SK-N-SH treated with all-trans-retinoic acid at 6 μM for 48 hours (cell line): Measurements from ENCODE around the gene CTAGE1.

Experiments
- ATAC-seq: fragments of 200-7000 bp; cut with Tn5 transposase; 3 replicates; pipeline ENCODE4 v1.9.1; 2020; ENCODE audit warnings: mild to moderate bottlenecking, moderate library complexity
- ARNTL ChIP-seq: fragments of 450-650 bp; formaldehyde crosslinking; IDR thresholded peaks from 2 replicates; pipeline ENCODE4 v1.5.0; 2020; ENCODE audit warnings: low read depth, mild to moderate bottlenecking, moderate library complexity, borderline replicate concordance
- BACH2 ChIP-seq: fragments of 250-450 bp; sonication (Bioruptor Pico); IDR thresholded peaks from 2 replicates; pipeline ENCODE4 v1.9.0; 2021; ENCODE audit warnings: mild to moderate bottlenecking, borderline replicate concordance
- CREB5 ChIP-seq: fragments of 250-450 bp; sonication (Bioruptor Pico); IDR thresholded peaks from 2 replicates; pipeline ENCODE4 v1.5.1; 2020; ENCODE audit warnings: low read depth, mild to moderate bottlenecking, moderate library complexity
- CSDC2 ChIP-seq: fragments of 250-450 bp; sonication (Bioruptor Pico); IDR thresholded peaks from 2 replicates; pipeline ENCODE4 v1.5.0; 2020; ENCODE audit warnings: mild to moderate bottlenecking, moderate library complexity
- ESRRG ChIP-seq: fragments of 250-450 bp; sonication (Bioruptor Pico); IDR thresholded peaks from 2 replicates; pipeline ENCODE4 v1.6.1; 2021; ENCODE audit warnings: mild to moderate bottlenecking
- GLIS3 ChIP-seq: fragments of 250-450 bp; sonication (Bioruptor Pico); IDR thresholded peaks from 2 replicates; pipeline ENCODE4 v1.5.0; 2020; ENCODE audit warnings: mild to moderate bottlenecking, moderate library complexity
- ISL1 ChIP-seq: fragments of 250-450 bp; sonication (Bioruptor Pico); IDR thresholded peaks from 2 replicates; pipeline ENCODE4 v2.1.2; 2022; ENCODE audit warnings: mild to moderate bottlenecking, moderate library complexity
- OSR1 ChIP-seq: fragments of 250-450 bp; sonication (Bioruptor Pico); IDR thresholded peaks from 2 replicates; pipeline ENCODE4 v1.8.0; 2022; ENCODE audit warnings: moderate library complexity, mild to moderate bottlenecking, inconsistent platforms
- POU6F1 ChIP-seq: fragments of 250-450 bp; sonication (Bioruptor Pico); IDR thresholded peaks from 2 replicates; pipeline ENCODE4 v1.8.0; 2021; ENCODE audit warnings: low read depth, mild to moderate bottlenecking, moderate library complexity, borderline replicate concordance
- PPARA ChIP-seq: fragments of 250-450 bp; sonication (Bioruptor Pico); IDR thresholded peaks from 2 replicates; pipeline ENCODE4 v1.5.0; 2020; ENCODE audit warnings: mild to moderate bottlenecking, borderline replicate concordance
- RARB ChIP-seq: fragments of 250-450 bp; sonication (Bioruptor Pico); IDR thresholded peaks from 2 replicates; pipeline ENCODE4 v1.8.0; 2021; ENCODE audit warnings: mild to moderate bottlenecking, moderate library complexity
- SNAI2 ChIP-seq: fragments of 250-450 bp; sonication (Bioruptor Pico); IDR thresholded peaks from 2 replicates; pipeline ENCODE4 v1.5.0; 2020; ENCODE audit warnings: mild to moderate bottlenecking, moderate library complexity
- TCF4 ChIP-seq: fragments of 250-450 bp; sonication (Bioruptor Pico); IDR thresholded peaks from 2 replicates; pipeline ENCODE4 v1.8.0; 2021; ENCODE audit warnings: mild to moderate bottlenecking, moderate library complexity, borderline replicate concordance
- ZC3H10 ChIP-seq: fragments of 250-450 bp; sonication (Bioruptor Pico); IDR thresholded peaks from 2 replicates; pipeline ENCODE4 v1.5.1; 2021; ENCODE audit warnings: mild to moderate bottlenecking, moderate library complexity
- ZFP3 ChIP-seq: fragments of 250-450 bp; sonication (Bioruptor Pico); IDR thresholded peaks from 2 replicates; pipeline ENCODE4 v1.5.0; 2020; ENCODE audit warnings: mild to moderate bottlenecking, moderate library complexity
- ZFP30 ChIP-seq: fragments of 450-650 bp; formaldehyde crosslinking; IDR thresholded peaks from 2 replicates; pipeline ENCODE4 v1.5.0; 2022; ENCODE audit warnings: mild to moderate bottlenecking, moderate library complexity
- ZNF565 ChIP-seq: fragments of 450-650 bp; formaldehyde crosslinking; conservative IDR thresholded peaks from 2 replicates; pipeline ENCODE4 v1.5.0; 2020; ENCODE audit warnings: low read depth, mild to moderate bottlenecking, moderate library complexity
- ZNF8 ChIP-seq: fragments of 450-650 bp; formaldehyde crosslinking; IDR thresholded peaks from 2 replicates; pipeline ENCODE4 v1.5.0; 2020; ENCODE audit warnings: mild to moderate bottlenecking, moderate library complexity
- TF ChIP-seq, protein P1 (sequence below): fragments of 250-450 bp; sonication (Bioruptor Pico); IDR thresholded peaks from 2 replicates; pipeline ENCODE4 v1.5.0; 2020; ENCODE audit warnings: mild to moderate bottlenecking, moderate library complexity
- TF ChIP-seq, protein P2 (sequence below): fragments of 250-450 bp; sonication (Bioruptor Pico); IDR thresholded peaks from 2 replicates; pipeline ENCODE4 v1.8.0; 2020; ENCODE audit warnings: mild to moderate bottlenecking, moderate library complexity, borderline replicate concordance

Gene CTAGE1

DNA sequence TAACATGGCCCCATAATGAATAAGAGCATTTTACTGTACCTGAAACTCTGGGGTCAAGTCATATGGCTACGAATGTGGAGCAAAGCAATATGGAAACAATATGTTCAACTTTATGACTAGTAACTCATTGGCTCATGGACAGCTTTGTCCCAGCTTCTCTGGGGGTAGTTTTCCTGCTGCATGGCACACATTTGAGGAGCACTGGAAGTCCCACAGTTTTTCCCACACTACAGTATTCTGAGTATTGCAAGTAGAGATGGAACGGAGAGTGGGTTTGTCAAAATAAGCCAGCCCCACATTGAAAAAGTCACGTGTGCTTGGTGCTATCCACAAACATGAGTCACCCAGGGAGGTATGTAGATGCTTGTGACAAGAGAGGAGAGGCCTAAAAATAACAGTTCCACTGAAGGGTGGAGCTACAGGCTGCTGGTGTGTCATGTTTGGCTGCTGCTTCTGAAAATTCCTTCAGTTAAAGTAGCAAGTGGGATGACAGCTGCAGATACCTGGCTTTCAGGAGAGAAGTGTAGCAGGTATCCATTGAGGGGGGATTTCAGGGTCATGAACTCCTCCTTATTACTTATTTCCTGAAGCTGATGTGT is 48.2 kb upstream of the CTAGE1 start:
- peak; percentile 77 for ATAC-seq
- TF ChIP-seq, protein P1, sequence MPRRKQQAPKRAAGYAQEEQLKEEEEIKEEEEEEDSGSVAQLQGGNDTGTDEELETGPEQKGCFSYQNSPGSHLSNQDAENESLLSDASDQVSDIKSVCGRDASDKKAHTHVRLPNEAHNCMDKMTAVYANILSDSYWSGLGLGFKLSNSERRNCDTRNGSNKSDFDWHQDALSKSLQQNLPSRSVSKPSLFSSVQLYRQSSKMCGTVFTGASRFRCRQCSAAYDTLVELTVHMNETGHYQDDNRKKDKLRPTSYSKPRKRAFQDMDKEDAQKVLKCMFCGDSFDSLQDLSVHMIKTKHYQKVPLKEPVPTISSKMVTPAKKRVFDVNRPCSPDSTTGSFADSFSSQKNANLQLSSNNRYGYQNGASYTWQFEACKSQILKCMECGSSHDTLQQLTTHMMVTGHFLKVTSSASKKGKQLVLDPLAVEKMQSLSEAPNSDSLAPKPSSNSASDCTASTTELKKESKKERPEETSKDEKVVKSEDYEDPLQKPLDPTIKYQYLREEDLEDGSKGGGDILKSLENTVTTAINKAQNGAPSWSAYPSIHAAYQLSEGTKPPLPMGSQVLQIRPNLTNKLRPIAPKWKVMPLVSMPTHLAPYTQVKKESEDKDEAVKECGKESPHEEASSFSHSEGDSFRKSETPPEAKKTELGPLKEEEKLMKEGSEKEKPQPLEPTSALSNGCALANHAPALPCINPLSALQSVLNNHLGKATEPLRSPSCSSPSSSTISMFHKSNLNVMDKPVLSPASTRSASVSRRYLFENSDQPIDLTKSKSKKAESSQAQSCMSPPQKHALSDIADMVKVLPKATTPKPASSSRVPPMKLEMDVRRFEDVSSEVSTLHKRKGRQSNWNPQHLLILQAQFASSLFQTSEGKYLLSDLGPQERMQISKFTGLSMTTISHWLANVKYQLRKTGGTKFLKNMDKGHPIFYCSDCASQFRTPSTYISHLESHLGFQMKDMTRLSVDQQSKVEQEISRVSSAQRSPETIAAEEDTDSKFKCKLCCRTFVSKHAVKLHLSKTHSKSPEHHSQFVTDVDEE (CRISPR knock-in tag) = no peak
- TF ChIP-seq CREB5 (CRISPR knock-in tag) (no peak), POU6F1 (CRISPR knock-in tag) (no peak), ZFP3 (CRISPR knock-in tag) (no peak), ESRRG (no peak)

DNA sequence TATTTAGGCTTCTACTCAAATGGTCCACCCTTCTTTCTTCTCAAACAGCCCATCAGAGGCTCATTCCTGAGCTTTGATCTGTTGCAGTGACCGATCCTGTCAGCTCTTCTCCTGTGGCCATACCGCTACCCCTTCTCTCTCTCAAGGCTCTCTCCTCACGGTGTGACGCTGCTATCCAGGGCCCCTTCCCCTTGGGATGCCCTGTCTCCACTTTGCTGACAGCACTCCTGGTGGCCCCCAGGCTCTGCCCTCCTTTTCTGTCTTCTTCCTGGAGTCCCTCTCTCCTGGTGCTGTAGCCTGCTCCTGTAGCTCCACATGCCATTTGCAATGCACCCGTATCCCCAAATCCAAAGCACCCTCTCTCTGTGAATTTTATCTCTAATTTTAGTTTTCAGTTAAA is 45.4 kb upstream of the CTAGE1 start:
- ATAC-seq = no peak
- TF ChIP-seq ZNF8 (CRISPR knock-in tag) (no peak), ZFP30 (CRISPR knock-in tag) (no peak), ZNF565 (CRISPR knock-in tag) (no peak), ARNTL (no peak)
- TF ChIP-seq, all 23 proteins: peak for 0

DNA sequence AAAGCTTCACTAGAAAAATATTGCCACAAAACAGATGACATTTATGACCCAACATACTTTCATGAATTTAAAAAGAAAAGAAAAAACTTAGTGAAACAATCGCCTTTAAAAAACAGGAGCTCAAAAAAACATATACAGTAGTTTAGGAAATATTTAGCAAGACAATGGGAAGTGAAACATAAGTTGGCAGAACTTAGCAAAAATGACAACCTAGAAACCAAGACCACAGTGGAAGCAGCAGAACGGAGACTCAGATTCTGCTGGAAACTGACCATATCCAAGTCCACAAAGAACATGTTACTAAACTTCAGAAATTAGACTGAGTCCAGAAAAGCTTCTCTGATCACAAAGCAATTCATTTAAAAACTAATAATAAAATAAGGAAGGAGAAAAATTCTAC is 41.8 kb upstream of the CTAGE1 start:
- ATAC-seq = no peak

GRCh38 chr18:22457524-22457923 is 39.8 kb upstream of the CTAGE1 start:
- no peak for ATAC-seq
- TF ChIP-seq ARNTL (no peak), TCF4 (CRISPR knock-in tag) (no peak), ZNF8 (CRISPR knock-in tag) (no peak), RARB (CRISPR knock-in tag) (no peak), CREB5 (CRISPR knock-in tag) (no peak), BACH2 (CRISPR knock-in tag) (no peak), ZC3H10 (CRISPR knock-in tag) (no peak), OSR1 (no peak), POU6F1 (CRISPR knock-in tag) (no peak), ISL1 (CRISPR knock-in tag) (no peak), ZFP30 (CRISPR knock-in tag) (no peak), GLIS3 (no peak), PPARA (CRISPR knock-in tag) (no peak), SNAI2 (CRISPR knock-in tag) (no peak), CSDC2 (CRISPR knock-in tag) (no peak)
- TF ChIP-seq, protein P2, sequence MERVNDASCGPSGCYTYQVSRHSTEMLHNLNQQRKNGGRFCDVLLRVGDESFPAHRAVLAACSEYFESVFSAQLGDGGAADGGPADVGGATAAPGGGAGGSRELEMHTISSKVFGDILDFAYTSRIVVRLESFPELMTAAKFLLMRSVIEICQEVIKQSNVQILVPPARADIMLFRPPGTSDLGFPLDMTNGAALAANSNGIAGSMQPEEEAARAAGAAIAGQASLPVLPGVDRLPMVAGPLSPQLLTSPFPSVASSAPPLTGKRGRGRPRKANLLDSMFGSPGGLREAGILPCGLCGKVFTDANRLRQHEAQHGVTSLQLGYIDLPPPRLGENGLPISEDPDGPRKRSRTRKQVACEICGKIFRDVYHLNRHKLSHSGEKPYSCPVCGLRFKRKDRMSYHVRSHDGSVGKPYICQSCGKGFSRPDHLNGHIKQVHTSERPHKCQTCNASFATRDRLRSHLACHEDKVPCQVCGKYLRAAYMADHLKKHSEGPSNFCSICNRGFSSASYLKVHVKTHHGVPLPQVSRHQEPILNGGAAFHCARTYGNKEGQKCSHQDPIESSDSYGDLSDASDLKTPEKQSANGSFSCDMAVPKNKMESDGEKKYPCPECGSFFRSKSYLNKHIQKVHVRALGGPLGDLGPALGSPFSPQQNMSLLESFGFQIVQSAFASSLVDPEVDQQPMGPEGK (CRISPR knock-in tag) = no peak

More for the DNA sequence above, 41.8 kb upstream of the CTAGE1 start:
- TF ChIP-seq POU6F1 (CRISPR knock-in tag) = no peak
- no peak for TF ChIP-seq ZNF565 (CRISPR knock-in tag)
